ENCODE measurements around the gene CCDC34. TPM values are rescaled to one million over a fixed set of nuclear protein-coding genes. Genes with fewer than 3 reads are reported as not detected.

The CCDC34 gene
- total RNA-seq, 1 experiment from 2014 or later = 18.7 TPM

DNA sequence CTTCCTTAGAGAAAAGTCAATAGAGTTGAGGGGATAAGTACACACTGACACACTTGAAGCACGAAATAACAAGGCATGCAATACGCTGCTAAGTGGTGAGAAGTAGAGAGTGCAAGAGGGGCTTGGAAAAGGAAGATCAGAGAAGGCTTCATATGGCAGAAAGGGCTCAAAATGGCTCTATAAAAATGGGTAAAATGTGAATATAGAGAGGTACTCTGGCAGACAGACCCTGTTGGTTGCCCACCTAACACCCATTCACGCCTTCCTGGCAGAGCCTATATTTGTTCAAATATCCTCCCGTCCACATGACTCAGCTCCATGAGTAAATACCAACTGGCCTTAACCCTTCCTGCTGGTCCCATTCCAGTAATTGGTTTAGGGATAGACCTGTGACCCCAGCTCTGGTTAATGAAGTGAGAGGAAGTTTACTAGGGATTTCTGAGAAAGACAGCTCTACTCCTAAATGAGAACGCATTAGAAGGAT, 38.9 kb upstream of the CCDC34 start:
- Histone ChIP-seq H3K9me3 (ENCODE audit: control insufficient read depth in 1 of 2, insufficient read depth in 1 of 2, low read depth in 1 of 2, low read length in 2 of 2) (no peaks in the 10 kb centered on the region), H4K20me1 (ENCODE audit: insufficient read depth) (no peaks in the 10 kb centered on the region), H3K4me2 (ENCODE audit: low read length) (no peak overlapping the region), H3K4me3 (replicated peaks in 1 of 2; ENCODE audit: low read depth in 1 of 2, low read length in 2 of 2) (no peak overlapping the region), H3K27ac (ENCODE audit: low read depth, low read length) (no peak overlapping the region), H3K9ac (ENCODE audit: low read length) (no peak overlapping the region), H3K9me2 (ENCODE audit: insufficient read depth) (no peaks in the 10 kb centered on the region), H3K79me2 (ENCODE audit: insufficient read depth, low read length) (no peaks in the 10 kb centered on the region), H3K36me3 (ENCODE audit: control insufficient read depth in 1 of 2, insufficient read depth in 2 of 2, low read length in 2 of 2) (no peaks in the 10 kb centered on the region), H3K27me3 (ENCODE audit: insufficient read depth, low read length) (no peaks in the 10 kb centered on the region), H3K4me1 (ENCODE audit: control insufficient read depth in 1 of 2, insufficient read depth in 2 of 2, low read length in 2 of 2) (peaks cover 0 to under 1% of the 10 kb centered on the region in 2 experiments; a peak in 1 of 4 replicates), H2AFZ (ENCODE audit: low read depth, low read length, poor library complexity, severe bottlenecking) (no peak overlapping the region)
- DNase-seq (ENCODE audit: low read depth, low spot score) (no peak), ATAC-seq (no peak)
- ChIA-PET CTCF (no interaction called here), RAD21 (ENCODE audit: low non-redundant PET in 1 of 2, low total read pairs in 2 of 2, uncharacterized antibody in 2 of 2, unreplicated experiment in 2 of 2) (no interaction called here), POLR2A (no interaction called here)
- TF ChIP-seq FOSL1 (IDR thresholded peaks at IDR 0.05; ENCODE audit: low read depth) = no peak
- no peak for TF ChIP-seq SRF (IDR thresholded peaks at IDR 0.05; ENCODE audit: low read depth)
- no TSS peak for BruUV-seq (replicated peaks)
- intact Hi-C loops (cut with micrococcal nuclease) = no loop called here

DNA sequence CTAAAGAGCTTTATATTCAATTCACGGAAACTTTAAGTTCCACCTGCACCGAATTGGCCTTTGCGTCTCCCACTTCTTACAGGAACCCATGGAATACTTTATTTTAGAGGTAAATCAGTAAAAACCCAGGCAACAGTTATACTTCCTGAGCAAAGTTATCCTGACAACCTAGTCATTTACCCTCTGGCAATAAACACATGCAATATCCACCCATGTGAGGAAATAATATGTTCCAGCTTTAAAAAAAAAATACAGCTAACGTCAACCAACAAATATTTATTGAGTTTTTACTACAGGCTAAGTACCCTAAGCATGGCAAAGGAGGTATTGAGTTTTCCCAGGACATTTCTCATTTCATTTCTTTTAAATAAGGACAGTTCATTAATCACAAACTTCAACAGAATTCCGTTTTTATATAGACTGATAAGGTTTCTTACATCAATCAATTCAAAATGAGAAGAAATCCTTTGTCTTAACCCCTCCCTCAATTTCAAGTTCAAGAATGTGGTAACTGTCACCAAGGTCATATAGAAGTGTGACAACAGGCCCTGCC, 38.3 kb upstream of the CCDC34 start:
- H3K27ac ChIP-seq (ENCODE audit: low read depth, low read length) = no peak overlapping the region
- no peaks in the 10 kb centered on the region for H4K20me1 ChIP-seq (ENCODE audit: insufficient read depth)
- no peaks in the 10 kb centered on the region for H3K9me3 ChIP-seq (ENCODE audit: control insufficient read depth in 1 of 2, insufficient read depth in 1 of 2, low read depth in 1 of 2, low read length in 2 of 2)
- no peak overlapping the region for H3K4me3 ChIP-seq (replicated peaks in 1 of 2; ENCODE audit: low read depth in 1 of 2, low read length in 2 of 2)
- POLR2A ChIA-PET = interaction anchor here (0.6 kb wide), 1 partner anchor 47 kb away, joined by 3 read pairs; no protein-coding TSS in a partner anchor
- CTCF ChIA-PET = no interaction called here
- RAD21 ChIA-PET (ENCODE audit: low non-redundant PET in 1 of 2, low total read pairs in 2 of 2, uncharacterized antibody in 2 of 2, unreplicated experiment in 2 of 2) = no interaction called here
- H3K36me3 ChIP-seq (ENCODE audit: control insufficient read depth in 1 of 2, insufficient read depth in 2 of 2, low read length in 2 of 2) = no peaks in the 10 kb centered on the region
- no peak overlapping the region for H3K4me2 ChIP-seq (ENCODE audit: low read length)
- H3K9me2 ChIP-seq (ENCODE audit: insufficient read depth) = no peaks in the 10 kb centered on the region
- H3K27me3 ChIP-seq (ENCODE audit: insufficient read depth, low read length) = no peaks in the 10 kb centered on the region
- no peak for DNase-seq (ENCODE audit: low read depth, low spot score)
- H3K79me2 ChIP-seq (ENCODE audit: insufficient read depth, low read length) = no peaks in the 10 kb centered on the region
- no TSS peak for BruUV-seq (replicated peaks)
- peaks cover 0 to 5% of the 10 kb centered on the region in 2 experiments; a peak in 1 of 4 replicates for H3K4me1 ChIP-seq (ENCODE audit: control insufficient read depth in 1 of 2, insufficient read depth in 2 of 2, low read length in 2 of 2)
- ATAC-seq = no peak
- H2AFZ ChIP-seq (ENCODE audit: low read depth, low read length, poor library complexity, severe bottlenecking) = no peak overlapping the region
- no peak overlapping the region for H3K9ac ChIP-seq (ENCODE audit: low read length)
- intact Hi-C loops (cut with micrococcal nuclease) = no loop called here
- TF ChIP-seq EZH2phosphoT487 (IDR thresholded peaks at IDR 0.05; ENCODE audit: borderline replicate concordance) = no peak
- TF ChIP-seq YY1 (IDR thresholded peaks at IDR 0.05; ENCODE audit: extremely low read depth, insufficient replicate concordance, low read depth, low read length) = no peak
- TF ChIP-seq CEBPB (IDR thresholded peaks at IDR 0.05; ENCODE audit: low read depth) = no peak
- TF ChIP-seq RAD21 (IDR thresholded peaks at IDR 0.05; ENCODE audit: low read depth) = no peak
- TF ChIP-seq, protein P1, sequence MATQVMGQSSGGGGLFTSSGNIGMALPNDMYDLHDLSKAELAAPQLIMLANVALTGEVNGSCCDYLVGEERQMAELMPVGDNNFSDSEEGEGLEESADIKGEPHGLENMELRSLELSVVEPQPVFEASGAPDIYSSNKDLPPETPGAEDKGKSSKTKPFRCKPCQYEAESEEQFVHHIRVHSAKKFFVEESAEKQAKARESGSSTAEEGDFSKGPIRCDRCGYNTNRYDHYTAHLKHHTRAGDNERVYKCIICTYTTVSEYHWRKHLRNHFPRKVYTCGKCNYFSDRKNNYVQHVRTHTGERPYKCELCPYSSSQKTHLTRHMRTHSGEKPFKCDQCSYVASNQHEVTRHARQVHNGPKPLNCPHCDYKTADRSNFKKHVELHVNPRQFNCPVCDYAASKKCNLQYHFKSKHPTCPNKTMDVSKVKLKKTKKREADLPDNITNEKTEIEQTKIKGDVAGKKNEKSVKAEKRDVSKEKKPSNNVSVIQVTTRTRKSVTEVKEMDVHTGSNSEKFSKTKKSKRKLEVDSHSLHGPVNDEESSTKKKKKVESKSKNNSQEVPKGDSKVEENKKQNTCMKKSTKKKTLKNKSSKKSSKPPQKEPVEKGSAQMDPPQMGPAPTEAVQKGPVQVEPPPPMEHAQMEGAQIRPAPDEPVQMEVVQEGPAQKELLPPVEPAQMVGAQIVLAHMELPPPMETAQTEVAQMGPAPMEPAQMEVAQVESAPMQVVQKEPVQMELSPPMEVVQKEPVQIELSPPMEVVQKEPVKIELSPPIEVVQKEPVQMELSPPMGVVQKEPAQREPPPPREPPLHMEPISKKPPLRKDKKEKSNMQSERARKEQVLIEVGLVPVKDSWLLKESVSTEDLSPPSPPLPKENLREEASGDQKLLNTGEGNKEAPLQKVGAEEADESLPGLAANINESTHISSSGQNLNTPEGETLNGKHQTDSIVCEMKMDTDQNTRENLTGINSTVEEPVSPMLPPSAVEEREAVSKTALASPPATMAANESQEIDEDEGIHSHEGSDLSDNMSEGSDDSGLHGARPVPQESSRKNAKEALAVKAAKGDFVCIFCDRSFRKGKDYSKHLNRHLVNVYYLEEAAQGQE (IDR thresholded peaks at IDR 0.05; ENCODE audit: low read depth) = no peak
- no peak for TF ChIP-seq POLR2AphosphoS5 (IDR thresholded peaks at IDR 0.05; ENCODE audit: low read depth, low read length)
- TF ChIP-seq, protein P2, sequence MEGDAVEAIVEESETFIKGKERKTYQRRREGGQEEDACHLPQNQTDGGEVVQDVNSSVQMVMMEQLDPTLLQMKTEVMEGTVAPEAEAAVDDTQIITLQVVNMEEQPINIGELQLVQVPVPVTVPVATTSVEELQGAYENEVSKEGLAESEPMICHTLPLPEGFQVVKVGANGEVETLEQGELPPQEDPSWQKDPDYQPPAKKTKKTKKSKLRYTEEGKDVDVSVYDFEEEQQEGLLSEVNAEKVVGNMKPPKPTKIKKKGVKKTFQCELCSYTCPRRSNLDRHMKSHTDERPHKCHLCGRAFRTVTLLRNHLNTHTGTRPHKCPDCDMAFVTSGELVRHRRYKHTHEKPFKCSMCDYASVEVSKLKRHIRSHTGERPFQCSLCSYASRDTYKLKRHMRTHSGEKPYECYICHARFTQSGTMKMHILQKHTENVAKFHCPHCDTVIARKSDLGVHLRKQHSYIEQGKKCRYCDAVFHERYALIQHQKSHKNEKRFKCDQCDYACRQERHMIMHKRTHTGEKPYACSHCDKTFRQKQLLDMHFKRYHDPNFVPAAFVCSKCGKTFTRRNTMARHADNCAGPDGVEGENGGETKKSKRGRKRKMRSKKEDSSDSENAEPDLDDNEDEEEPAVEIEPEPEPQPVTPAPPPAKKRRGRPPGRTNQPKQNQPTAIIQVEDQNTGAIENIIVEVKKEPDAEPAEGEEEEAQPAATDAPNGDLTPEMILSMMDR (IDR thresholded peaks at IDR 0.05 in 2 of 3, conservative IDR thresholded peaks at IDR 0.05 in 1 of 3; ENCODE audit: borderline replicate concordance in 1 of 3, insufficient read depth in 1 of 3, low read depth in 2 of 3, low read length in 2 of 3) = no peak
- TF ChIP-seq EZH2 (IDR thresholded peaks at IDR 0.05) = no peak
- TF ChIP-seq FOSL1 (IDR thresholded peaks at IDR 0.05; ENCODE audit: low read depth) = no peak
- TF ChIP-seq SRF (IDR thresholded peaks at IDR 0.05; ENCODE audit: low read depth) = no peak
- no peak for TF ChIP-seq ZFX (IDR thresholded peaks at IDR 0.05)
- TF ChIP-seq SIN3A (IDR thresholded peaks at IDR 0.05; ENCODE audit: low read depth) = no peak
- no peak for TF ChIP-seq SP1 (IDR thresholded peaks at IDR 0.05; ENCODE audit: low read depth)

Data from HCT116 (cell line).